ENCODE measurements around the gene NOTUM. TPM values are rescaled to one million over a fixed set of nuclear protein-coding genes. Genes with fewer than 3 reads are reported as not detected.

NOTUM gene
- total and polyA plus RNA-seq, 2 experiments from 2014 or later = 0.29 to 1.6 TPM

DNA sequence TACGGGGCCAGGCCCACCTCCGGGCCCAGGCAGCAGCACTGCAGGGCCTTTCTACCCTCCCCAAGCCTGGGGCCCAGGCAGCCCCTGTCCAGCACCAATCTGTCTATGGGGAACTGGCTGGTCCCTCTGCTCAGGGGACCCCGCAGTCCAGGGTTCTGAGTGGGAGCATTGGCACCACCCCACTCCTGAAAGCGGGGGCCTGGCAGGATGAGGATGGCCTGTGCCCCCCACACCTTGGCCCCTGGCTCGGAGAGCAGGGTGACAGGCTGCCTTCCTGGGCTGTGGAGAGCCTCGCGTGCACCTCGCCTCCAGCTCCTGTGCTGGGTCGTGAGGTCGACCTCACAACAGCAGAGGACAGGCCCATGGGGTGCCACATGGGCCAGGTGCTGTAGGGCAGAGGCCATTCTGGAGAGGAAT is 57.6 kb downstream of the NOTUM start:
- H3K27ac ChIP-seq (ENCODE audit: low read depth) = no peak overlapping the region
- Mint-ChIP-seq H3K4me1 (peaks cover 3% of the 10 kb centered on the region; the same call in 2 of the 3 replicates), H3K27me3 (ENCODE audit: insufficient read depth, low read depth, poor library complexity) (peaks cover 17% of the 10 kb centered on the region)

More for the DNA sequence above, 57.6 kb downstream of the NOTUM start:
- peaks cover 11% of the 10 kb centered on the region for H3K36me3 Mint-ChIP-seq (ENCODE audit: low read depth)
- H3K9me3 Mint-ChIP-seq = no peaks in the 10 kb centered on the region
- TF ChIP-seq, protein P1, sequence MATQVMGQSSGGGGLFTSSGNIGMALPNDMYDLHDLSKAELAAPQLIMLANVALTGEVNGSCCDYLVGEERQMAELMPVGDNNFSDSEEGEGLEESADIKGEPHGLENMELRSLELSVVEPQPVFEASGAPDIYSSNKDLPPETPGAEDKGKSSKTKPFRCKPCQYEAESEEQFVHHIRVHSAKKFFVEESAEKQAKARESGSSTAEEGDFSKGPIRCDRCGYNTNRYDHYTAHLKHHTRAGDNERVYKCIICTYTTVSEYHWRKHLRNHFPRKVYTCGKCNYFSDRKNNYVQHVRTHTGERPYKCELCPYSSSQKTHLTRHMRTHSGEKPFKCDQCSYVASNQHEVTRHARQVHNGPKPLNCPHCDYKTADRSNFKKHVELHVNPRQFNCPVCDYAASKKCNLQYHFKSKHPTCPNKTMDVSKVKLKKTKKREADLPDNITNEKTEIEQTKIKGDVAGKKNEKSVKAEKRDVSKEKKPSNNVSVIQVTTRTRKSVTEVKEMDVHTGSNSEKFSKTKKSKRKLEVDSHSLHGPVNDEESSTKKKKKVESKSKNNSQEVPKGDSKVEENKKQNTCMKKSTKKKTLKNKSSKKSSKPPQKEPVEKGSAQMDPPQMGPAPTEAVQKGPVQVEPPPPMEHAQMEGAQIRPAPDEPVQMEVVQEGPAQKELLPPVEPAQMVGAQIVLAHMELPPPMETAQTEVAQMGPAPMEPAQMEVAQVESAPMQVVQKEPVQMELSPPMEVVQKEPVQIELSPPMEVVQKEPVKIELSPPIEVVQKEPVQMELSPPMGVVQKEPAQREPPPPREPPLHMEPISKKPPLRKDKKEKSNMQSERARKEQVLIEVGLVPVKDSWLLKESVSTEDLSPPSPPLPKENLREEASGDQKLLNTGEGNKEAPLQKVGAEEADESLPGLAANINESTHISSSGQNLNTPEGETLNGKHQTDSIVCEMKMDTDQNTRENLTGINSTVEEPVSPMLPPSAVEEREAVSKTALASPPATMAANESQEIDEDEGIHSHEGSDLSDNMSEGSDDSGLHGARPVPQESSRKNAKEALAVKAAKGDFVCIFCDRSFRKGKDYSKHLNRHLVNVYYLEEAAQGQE (IDR thresholded peaks at IDR 0.05; ENCODE audit: unreplicated experiment) = no peak
- no peak for TF ChIP-seq STAT1 (IDR thresholded peaks at IDR 0.05; ENCODE audit: unreplicated experiment)
- no peak for TF ChIP-seq POLR2AphosphoS5 (IDR thresholded peaks at IDR 0.05; ENCODE audit: low read depth)
- TF ChIP-seq JUNB (IDR thresholded peaks at IDR 0.05; ENCODE audit: unreplicated experiment) = no peak
- TF ChIP-seq ZNF114 (CRISPR knock-in tag; IDR thresholded peaks at IDR 0.05) = no peak
- TF ChIP-seq, protein P2, sequence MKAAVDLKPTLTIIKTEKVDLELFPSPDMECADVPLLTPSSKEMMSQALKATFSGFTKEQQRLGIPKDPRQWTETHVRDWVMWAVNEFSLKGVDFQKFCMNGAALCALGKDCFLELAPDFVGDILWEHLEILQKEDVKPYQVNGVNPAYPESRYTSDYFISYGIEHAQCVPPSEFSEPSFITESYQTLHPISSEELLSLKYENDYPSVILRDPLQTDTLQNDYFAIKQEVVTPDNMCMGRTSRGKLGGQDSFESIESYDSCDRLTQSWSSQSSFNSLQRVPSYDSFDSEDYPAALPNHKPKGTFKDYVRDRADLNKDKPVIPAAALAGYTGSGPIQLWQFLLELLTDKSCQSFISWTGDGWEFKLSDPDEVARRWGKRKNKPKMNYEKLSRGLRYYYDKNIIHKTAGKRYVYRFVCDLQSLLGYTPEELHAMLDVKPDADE (IDR thresholded peaks at IDR 0.05) = no peak
- TF ChIP-seq ZNF331 (CRISPR knock-in tag; IDR thresholded peaks at IDR 0.05; ENCODE audit: low read depth) = no peak
- TF ChIP-seq, protein P3, sequence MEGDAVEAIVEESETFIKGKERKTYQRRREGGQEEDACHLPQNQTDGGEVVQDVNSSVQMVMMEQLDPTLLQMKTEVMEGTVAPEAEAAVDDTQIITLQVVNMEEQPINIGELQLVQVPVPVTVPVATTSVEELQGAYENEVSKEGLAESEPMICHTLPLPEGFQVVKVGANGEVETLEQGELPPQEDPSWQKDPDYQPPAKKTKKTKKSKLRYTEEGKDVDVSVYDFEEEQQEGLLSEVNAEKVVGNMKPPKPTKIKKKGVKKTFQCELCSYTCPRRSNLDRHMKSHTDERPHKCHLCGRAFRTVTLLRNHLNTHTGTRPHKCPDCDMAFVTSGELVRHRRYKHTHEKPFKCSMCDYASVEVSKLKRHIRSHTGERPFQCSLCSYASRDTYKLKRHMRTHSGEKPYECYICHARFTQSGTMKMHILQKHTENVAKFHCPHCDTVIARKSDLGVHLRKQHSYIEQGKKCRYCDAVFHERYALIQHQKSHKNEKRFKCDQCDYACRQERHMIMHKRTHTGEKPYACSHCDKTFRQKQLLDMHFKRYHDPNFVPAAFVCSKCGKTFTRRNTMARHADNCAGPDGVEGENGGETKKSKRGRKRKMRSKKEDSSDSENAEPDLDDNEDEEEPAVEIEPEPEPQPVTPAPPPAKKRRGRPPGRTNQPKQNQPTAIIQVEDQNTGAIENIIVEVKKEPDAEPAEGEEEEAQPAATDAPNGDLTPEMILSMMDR (conservative IDR thresholded peaks at IDR 0.05; ENCODE audit: low read depth in 2 of 2) = no peak
- TF ChIP-seq EZH2 (IDR thresholded peaks at IDR 0.05; ENCODE audit: low read depth, unreplicated experiment) = no peak
- TF ChIP-seq EZH2phosphoT487 (IDR thresholded peaks at IDR 0.05; ENCODE audit: unreplicated experiment) = no peak
- no peak for TF ChIP-seq CREB1 (CRISPR knock-in tag; IDR thresholded peaks at IDR 0.05; ENCODE audit: low read depth)
- TF ChIP-seq, protein P4, sequence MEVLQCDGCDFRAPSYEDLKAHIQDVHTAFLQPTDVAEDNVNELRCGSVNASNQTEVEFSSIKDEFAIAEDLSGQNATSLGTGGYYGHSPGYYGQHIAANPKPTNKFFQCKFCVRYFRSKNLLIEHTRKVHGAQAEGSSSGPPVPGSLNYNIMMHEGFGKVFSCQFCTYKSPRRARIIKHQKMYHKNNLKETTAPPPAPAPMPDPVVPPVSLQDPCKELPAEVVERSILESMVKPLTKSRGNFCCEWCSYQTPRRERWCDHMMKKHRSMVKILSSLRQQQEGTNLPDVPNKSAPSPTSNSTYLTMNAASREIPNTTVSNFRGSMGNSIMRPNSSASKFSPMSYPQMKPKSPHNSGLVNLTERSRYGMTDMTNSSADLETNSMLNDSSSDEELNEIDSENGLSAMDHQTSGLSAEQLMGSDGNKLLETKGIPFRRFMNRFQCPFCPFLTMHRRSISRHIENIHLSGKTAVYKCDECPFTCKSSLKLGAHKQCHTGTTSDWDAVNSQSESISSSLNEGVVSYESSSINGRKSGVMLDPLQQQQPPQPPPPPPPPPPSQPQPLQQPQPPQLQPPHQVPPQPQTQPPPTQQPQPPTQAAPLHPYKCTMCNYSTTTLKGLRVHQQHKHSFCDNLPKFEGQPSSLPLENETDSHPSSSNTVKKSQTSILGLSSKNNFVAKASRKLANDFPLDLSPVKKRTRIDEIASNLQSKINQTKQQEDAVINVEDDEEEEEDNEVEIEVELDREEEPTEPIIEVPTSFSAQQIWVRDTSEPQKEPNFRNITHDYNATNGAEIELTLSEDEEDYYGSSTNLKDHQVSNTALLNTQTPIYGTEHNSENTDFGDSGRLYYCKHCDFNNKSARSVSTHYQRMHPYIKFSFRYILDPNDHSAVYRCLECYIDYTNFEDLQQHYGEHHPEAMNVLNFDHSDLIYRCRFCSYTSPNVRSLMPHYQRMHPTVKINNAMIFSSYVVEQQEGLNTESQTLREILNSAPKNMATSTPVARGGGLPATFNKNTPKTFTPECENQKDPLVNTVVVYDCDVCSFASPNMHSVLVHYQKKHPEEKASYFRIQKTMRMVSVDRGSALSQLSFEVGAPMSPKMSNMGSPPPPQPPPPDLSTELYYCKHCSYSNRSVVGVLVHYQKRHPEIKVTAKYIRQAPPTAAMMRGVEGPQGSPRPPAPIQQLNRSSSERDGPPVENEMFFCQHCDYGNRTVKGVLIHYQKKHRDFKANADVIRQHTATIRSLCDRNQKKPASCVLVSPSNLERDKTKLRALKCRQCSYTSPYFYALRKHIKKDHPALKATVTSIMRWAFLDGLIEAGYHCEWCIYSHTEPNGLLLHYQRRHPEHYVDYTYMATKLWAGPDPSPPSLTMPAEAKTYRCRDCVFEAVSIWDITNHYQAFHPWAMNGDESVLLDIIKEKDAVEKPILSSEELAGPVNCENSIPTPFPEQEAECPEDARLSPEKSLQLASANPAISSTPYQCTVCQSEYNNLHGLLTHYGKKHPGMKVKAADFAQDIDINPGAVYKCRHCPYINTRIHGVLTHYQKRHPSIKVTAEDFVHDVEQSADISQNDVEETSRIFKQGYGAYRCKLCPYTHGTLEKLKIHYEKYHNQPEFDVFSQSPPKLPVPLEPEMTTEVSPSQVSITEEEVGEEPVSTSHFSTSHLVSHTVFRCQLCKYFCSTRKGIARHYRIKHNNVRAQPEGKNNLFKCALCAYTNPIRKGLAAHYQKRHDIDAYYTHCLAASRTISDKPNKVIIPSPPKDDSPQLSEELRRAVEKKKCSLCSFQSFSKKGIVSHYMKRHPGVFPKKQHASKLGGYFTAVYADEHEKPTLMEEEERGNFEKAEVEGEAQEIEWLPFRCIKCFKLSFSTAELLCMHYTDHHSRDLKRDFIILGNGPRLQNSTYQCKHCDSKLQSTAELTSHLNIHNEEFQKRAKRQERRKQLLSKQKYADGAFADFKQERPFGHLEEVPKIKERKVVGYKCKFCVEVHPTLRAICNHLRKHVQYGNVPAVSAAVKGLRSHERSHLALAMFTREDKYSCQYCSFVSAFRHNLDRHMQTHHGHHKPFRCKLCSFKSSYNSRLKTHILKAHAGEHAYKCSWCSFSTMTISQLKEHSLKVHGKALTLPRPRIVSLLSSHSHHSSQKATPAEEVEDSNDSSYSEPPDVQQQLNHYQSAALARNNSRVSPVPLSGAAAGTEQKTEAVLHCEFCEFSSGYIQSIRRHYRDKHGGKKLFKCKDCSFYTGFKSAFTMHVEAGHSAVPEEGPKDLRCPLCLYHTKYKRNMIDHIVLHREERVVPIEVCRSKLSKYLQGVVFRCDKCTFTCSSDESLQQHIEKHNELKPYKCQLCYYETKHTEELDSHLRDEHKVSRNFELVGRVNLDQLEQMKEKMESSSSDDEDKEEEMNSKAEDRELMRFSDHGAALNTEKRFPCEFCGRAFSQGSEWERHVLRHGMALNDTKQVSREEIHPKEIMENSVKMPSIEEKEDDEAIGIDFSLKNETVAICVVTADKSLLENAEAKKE (CRISPR knock-in tag; IDR thresholded peaks at IDR 0.05) = no peak
- no peak for TF ChIP-seq NANOG (IDR thresholded peaks at IDR 0.05; ENCODE audit: borderline replicate concordance)
- Histone ChIP-seq H3K4me2 (no peak overlapping the region), H3K4me3 (no peak overlapping the region), H3K9me2 (ENCODE audit: insufficient read depth) (no peaks in the 10 kb centered on the region), H4K20me1 (replicated peaks; ENCODE audit: insufficient read depth) (no peaks in the 10 kb centered on the region), H3F3A (replicated peaks; ENCODE audit: low read depth) (peaks cover 15% of the 10 kb centered on the region), H3K4me1 (ENCODE audit: insufficient read depth) (no peaks in the 10 kb centered on the region; the same call in 1 of the 2 replicates), H3K27me3 (ENCODE audit: insufficient read depth) (peaks cover 18% of the 10 kb centered on the region), H3K36me3 (ENCODE audit: insufficient read depth) (peaks cover 5% of the 10 kb centered on the region; the same call in 1 of the 2 replicates), H3K79me2 (replicated peaks; ENCODE audit: insufficient read depth) (no peaks in the 10 kb centered on the region), H2AFZ (no peak overlapping the region)
- no peak for ATAC-seq
- no peak for DNase-seq (ENCODE audit: low spot score)
- no peak overlapping the region for H3K27ac Mint-ChIP-seq
- no peak overlapping the region for H3K4me3 Mint-ChIP-seq

All from GM23338 (cell line).